ENCODE results near the gene CLMP.
"Not testable (repeated sequence)": the region's sequence is repeated elsewhere in the genome, so short reads cannot be mapped to it uniquely, and the experiment has no call there.

The CLMP gene

DNA sequence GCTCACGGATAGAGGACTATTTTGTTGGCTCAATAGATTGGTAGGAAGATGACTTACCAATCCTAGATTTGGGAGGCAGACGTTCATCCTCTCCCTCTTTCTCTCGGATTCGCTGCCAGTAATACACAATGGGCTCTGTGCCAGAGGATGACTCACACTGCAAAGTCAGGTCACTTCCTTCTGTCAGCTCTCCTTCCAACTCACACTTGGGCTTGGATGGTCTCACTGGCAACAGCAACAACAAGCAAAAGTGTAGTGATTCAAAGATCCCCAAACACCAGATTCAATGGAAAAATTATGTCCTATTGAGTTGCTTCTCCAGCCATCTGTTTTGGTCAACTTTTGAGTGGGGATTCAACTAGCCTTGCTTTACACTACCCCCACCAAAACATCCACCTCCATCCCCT lies 111.4 kb downstream of the CLMP start:
- DNase-seq (ENCODE audit: low spot score): peak; percentile 32

DNA sequence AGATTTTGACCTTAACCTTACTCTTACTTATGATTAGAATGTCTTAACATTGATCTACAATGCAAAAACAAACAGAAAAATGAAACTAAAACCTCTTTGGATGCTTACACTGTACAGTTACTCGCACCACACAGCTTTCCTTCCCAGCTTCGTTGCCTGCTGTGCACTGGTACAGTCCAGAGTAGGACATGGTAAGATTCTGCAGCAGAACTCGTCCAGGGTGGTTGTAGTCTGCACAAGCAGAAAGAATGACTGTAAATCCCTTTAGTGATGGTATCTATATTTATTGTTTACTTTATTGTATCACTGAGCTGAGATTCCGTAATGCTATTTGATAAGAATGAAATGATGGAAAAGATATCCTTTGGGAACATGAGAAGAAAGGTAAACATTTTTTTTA lies 112.1 kb downstream of the CLMP start:
- no peak for DNase-seq (ENCODE audit: low spot score)

DNA sequence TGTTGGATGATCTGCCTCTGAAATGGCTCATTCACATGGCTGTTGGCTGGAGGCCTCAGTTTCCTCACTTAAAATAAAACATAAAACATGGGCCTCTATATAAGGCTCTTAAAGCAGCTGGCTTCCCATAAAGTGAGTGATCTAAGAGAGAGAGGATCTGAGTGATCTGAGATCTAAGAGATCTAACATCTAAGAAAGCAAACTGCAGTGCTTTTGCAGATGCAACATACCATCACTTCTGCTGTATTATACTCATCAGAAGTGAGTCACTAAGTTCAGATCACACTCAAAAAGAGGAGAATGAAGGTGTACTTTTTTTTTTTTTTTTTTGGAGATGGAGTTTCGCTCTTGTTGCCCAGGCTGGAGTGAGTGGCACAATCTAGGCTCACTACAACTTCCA lies 115.0 kb downstream of the CLMP start:
- DNase-seq (ENCODE audit: low spot score): no peak

DNA sequence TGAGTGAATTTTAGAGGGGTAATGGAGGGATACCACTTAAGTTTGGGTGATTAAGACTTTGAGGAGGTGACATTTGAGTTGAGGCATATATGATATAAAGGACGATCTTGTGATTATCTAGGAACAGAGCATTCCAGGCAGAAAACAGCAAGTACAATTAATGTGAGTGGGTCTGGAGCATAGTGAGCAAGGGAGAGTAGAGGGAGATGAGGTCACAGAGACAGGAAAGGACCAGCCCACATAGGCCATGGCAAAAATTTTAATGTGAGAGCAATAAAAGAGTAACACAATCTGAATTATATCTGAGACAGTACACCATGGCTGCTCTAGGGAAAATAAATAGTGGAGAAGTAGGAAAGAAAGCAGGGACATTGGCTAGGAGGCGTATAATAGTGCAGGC lies 118.6 kb downstream of the CLMP start:
- DNase-seq (ENCODE audit: low spot score): no peak

DNA sequence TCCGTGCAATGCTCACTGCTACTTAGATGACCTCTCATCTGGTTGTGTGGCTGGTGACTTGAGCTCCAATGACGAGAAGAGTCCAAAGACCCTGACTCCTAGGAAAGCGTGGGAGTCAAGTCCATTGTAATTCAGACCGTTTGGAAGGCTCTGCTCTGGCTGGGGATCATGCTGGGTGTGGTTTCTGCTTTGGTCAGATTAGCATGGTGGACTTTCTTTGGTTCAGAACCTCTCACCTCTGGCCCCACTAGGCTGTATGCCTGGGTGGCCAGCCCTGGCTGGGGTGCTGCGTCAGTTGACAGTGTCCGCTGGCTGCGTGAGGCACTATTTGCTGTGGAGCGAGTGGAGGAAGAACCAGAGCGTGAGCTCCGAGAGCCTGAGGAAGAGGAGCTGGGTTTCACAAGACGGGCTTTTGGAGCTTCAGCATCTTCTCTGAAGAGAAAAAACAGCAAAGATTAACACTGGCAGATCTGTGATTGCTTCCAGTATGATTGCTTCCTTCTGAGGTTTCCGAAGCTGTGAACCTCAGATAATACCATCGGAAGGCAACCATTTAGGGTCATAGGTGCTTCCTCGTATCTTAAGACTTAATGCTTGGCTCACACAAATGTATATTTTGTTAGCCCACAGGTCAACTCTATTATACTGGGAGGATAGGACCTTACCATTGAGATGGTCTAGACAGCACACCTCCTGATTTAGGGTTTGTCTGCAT lies 121.5 kb downstream of the CLMP start:
- no peak for DNase-seq (ENCODE audit: low spot score)

DNA sequence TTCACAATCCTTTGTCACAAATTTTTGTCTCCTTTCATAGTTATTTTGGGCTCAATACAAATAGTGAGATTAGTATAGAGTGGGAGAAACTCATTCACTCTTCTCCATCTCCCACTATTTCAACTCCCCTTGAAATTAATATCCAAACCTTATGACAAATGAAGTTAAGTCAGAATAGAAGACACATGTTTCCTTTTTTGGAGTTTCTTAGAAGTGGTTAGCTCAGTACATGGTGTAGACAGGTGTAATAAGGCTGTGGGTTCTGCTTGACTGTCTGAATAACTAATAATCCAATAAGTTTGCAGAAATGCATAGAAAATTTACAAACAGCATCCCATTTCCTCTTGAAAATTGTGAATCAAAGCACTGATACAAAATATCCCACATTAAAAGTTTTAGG lies 122.3 kb downstream of the CLMP start:
- no peak for DNase-seq (ENCODE audit: low spot score)

DNA sequence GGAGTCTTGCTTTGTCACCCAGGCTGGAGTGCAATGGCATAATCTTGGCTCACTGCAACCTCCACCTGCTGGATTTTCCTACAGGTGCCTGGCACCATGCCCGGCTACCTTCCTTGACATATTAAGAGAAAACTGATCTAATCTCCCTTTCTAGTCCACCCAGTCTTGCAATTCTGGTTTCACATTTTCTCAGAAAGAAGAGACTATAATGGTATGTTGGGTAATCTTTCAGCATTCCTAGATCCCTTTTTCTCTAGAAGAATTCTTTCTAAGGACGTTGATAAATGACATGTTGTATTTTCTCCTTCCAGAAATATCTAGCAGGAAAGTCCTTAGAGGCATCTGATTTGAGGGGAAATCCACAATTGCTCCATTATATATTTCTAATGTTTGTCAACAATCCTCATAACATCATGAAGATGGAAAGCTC lies 122.7 kb downstream of the CLMP start:
- no peak for DNase-seq (ENCODE audit: low spot score)

DNA sequence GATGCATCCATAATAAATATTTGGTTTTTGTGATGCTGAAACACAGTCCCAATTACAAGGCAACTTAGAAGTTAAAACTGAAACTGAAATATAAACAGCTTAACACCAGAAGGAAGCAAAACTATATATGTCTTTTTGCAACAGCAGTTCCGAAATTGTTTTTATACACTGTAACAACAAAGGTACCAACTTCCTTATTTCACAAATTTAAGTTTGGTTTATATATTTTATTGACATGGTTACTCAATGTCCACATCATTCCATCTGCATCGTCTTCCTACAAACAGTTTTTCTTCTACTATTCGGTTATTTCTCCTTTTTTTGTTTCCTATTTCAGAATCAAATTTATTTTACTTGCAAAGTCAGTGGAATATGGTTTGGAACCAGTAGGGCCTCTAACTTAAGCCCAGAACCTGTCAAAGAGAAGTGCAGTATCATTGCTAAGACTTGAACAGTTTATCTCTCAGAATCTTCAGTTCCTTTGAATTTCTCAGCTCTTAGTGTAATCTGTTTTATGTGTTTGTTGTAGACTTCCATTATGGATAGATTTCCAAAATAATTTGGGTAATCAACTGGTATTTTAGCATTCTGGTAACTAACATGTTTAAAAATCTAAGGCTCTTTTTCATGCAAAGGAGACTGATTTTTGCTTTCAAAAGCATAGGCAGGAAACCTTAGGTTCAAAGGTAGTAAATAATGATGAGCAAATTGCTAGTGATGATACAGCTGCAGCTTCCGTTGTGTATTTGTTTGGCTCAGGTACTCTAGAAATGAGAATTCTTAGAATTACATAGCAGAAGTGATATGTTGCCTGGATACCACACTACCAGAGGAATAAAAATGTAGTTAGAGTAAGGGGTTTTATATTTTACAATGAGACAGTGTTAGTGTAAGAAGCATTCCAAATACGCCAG lies 124.9 kb downstream of the CLMP start:
- DNase-seq (ENCODE audit: low spot score): no peak

DNA sequence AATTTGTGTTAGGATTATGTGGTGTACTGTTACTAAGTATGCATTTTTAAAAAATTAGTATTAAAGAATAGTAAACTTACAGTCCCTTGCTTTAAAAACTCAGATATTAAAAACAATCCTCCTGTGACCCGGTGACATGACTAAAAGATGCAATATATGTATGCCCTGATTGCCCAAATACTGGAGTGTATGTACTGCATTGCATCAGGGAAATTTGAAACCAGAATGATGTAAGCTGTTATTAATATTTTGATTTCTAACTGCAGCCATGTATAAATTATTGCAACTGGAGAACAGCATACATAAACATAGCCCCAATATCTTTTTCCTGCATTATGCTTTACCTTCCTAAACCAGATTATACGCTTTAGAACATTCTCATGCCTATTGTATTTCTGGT lies 129.4 kb downstream of the CLMP start:
- DNase-seq (ENCODE audit: low spot score): no peak

DNA sequence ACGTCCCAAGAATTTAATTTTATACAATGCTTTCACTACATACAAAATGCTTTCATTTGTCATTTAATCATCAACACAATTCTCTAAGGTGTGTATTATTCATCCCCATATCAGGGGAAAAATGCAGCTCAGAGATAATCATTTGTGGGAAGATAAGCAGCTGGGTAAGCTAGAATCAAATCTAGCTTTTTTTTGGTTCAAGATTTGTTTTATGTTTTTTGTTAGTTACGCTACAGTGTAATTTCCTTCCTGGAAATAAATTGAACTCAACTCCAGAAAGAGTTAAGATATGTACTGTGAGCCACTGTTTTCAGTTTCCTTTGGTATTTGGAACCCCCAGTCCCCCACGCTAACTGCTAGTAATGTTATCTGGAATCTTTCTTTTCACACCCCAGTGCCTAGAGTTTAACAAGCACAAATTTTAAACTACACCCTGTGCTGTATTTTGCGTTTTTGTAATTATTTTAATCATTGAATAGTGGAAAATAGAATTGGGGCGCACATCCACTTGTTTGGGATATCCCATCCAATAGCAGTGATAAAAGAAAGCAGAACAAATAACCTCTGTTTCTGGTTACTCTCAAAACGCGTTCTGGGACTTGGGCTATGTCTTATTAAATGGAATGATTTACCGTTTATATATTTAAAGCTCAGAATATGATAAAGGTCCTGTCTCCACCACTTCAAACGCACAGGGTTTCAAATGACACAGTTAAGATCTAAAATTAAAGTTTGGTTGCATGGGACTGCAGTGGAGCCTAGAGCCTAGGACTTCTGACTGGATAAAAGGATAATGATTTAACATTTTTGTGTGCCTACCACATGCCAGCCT lies 131.0 kb downstream of the CLMP start:
- no peak for DNase-seq (ENCODE audit: low spot score)

DNA sequence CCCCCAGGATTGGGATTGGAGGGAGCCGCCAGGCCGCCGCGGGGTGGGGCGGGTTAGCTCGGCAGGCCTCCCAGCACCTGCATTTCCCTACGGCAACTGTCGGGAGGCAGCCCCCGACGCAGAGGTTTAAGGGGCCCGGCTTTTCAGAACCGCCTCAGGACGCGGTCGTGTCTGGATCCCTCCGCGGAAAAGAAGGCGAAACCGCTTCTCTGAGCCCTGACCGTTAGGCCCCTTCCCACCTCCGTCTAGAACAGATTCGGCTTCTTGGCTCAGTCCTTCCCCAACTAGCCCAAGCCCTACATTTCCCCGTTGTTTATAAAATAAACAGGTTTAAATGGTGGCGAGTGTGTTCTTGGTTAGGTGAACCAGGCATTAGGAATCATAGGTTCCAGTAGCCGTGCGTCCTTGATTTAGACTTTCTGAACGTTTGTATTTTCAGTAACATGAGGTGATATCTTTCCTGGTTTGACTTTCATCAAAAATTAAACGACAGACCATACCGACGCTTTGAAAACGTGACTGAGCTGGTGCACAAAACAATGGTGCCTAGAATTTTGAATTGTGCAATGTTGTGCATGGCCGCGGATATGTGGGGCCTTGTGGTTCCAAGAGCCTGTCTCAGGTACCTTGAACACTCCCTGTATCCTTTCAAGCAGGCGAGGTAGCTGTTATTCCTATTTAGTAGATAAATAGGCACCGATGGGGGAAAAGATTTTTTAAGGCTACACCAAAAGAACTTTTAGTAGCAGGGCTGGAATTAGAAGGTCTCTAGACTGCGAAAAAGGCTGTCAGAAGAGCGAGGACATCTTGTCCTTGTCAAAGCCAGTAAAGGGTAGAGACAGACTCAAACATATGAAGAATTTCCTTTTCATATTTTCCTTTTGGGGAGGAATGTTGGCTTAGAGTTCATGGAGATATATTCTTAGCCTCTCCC lies 131.9 kb downstream of the CLMP start:
- no peak for DNase-seq (ENCODE audit: low spot score)

DNA sequence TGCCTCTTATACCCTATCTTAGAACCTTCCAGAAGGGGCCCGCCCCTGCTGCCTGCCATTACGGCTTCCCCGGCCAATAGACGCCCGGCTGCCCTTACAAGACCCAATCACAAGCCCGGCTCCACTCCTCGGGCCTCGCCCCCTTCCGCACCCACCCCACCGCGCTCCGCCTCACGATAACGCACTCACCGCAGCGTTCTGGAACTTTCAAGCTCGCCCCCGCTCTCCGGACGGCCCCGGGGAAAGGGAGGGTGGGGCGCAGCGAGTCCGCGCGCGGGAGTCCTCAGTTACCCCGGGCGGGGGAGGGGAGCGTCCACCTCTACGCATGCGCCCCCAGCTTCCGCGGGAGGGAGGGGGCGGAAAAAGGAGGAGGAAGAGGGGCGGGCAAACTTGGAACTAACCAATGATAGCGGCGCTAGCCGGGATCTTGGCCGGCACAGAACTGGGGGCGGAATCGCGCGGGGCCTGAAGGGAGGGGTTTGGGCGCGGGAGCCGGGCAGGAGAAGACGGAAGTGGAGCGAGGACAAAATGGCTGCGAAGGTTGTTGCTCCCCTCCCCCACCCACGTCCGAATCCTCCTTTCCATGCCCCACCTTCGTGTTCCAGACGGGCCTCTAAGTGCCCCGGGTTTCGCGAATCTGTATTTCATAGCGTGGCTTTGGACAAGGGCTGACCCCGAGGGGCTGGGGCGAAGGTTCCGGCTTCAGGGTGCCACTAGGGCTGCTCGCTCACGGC lies 132.7 kb downstream of the CLMP start:
- peak; percentile 58 for DNase-seq (ENCODE audit: low spot score)

DNA sequence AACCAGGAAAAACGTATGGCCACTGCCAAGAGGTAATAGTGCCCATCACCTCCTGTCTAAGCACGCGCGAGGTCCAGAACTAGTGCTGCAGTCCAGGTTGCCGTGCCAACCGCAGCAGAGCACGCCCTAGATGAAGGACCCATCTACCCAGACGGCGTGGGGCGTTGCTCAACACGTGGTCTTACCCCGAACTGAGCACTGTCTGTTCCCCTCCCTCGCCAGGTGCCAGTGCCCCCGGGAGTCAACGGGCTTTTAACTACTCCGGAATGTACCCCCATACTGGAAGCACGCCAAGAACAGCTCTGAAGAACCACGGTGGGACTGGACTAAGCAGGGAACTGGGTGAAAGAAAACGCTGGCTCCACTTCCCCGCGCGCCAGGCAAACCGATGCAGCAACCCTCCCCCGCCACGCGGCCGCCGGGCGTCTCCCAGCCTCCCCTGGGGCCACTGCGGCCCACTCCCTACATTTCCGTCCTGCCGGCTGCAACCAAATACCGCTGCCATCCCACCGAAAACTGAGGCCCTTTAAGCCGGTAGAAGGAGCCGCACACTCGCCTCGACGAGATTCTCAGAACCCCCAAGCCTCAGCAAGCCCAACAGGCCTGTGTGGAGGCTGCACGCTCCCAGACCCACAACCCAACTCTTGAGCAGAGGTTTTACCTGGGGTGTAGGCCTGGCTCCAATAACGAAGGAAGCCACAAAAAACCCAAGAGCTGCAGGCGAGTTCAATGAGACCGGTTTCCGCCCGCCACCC lies 133.5 kb downstream of the CLMP start, which contains the start of gene HSPA8:
TSS of gene HSPA8 (minus strand) at position 734 of the 755 bp plus-strand sequence. CDS start 812 bp downstream, outside the sequence.
- DNase-seq (ENCODE audit: low spot score): no peak

DNA sequence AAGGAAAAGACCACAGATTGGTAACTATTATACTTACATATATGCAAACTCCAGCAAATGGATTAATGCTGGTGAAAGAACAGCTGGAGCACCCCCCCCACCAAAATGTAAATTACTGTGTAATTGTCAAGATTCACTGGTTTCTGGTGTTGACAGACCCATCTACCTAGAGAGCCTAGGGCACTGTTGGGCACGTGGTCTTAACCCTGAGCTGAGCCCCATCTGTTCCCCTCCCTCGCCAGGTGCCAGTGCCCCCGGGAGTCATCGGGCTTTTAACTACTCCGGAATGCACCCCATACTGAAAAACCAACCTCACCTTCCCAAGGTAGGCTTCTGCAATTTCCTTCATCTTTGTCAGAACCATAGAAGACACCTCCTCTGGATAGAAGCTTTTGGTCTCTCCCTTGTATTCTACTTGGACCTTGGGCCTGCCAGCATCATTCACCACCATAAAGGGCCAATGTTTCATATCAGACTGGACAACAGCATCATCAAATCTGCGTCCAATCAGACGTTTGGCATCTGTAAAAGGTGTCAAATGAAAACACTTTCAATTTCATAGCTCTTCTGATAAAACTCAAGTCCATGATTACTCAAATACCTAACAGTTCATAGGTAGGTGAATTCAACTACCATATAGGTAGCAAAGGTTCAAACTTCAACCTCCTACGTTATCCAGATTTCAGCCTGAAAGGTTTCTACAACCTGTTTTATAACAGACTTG lies 134.6 kb downstream of the CLMP start:
- DNase-seq (ENCODE audit: low spot score): no peak

DNA sequence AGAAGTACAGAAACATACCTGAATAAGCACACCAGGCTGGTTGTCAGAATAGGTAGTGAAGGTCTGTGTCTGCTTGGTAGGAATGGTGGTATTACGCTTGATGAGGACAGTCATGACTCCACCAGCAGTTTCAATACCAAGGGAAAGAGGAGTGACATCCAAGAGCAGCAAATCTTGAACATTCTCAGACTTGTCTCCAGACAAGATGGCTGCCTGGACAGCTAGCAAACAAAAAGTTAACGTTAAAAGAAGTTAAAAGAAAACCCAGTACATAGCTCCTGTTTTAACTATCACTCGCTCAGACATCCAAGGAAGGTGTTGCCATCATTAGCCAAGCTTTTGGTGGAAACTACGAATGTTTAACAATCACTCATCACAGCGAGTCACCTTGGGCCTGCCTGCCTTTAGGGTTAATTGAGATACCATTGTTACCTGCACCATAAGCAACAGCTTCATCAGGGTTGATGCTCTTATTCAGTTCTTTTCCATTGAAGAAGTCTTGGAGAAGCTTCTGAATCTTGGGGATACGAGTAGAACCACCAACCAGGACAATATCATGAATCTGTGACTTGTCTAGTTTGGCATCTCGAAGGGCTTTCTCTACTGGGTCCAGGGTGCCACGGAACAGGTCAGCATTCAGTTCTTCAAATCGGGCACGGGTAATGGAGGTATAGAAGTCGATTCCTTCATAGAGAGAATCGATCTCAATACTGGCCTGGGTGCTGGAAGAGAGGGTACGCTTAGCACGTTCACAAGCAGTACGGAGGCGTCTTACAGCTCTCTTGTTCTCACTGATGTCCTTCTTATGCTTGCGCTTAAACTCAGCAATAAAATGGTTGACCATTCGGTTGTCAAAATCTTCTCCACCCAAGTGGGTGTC lies 135.8 kb downstream of the CLMP start:
- DNase-seq (ENCODE audit: low spot score): not testable (repeated sequence)

DNA sequence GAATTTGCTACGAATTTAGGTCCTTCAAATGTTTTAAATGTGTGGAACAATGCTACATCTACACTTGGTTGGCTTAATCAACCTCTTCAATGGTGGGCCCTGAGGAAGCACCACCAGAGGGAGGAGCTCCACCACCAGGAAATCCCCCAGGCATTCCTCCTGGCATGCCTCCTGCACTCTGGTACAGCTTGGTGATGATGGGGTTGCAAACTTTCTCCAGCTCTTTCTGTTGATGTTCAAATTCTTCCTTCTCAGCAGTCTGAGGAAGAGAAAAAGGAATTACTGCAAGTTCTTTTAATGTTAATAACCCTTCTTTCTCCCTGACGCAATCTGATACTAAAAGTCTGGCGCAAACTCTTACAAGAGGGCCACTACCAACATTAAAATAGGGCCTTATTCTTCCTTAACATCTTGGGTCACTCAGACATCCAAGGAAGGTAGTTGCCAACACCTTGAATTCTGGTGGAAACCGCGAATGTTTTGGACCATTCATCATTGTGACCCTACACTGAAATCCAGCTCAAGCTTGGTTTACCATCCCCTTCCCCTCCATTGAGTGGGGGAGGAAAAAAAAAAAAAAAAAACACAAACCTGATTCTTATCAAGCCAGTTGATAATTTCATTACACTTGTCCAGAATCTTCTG lies 137.3 kb downstream of the CLMP start:
- DNase-seq (ENCODE audit: low spot score): no peak

DNA sequence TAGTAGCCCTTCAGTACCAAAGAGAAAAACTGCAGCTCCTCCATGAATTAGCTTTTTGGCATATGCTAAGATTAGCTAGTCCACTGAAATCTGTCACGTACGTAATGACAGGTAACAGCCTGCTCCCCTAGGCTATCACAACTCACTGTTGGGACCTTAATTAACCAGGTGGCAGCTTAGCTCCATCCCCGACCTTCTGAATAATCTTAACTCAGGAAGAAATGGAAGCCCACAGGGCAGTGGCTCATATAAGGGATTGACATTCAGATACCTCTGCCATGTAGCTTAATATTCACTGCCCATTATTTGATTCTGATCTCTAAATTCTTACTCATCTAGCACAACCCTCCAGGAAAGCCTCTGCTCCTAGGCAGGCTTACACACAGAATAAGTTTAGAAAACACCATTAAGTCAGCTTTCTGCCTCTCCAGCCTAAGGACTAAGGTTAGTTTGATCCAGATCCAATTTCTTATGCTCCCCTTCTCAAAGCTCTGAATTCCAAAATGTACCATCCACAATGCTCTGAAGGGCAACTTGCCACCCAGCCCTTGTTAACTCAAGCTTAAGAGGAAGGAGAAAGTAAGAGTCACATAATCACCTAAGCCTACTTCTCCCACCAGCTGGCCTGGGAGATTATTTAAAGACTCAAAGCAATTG lies 138.1 kb downstream of the CLMP start:
- DNase-seq (ENCODE audit: low spot score): no peak

Measured in HuH-7.5 (cell line).